Glutamatergic neuron (in vitro differentiated cells): ENCODE measurements around the gene GCG. TPM values are rescaled to one million over a fixed set of nuclear protein-coding genes. Genes with fewer than 3 reads are reported as not detected.

Experiments
- DNase-seq: peaks from one replicate; pipeline ENCODE4 v3.0.0; 2022
- H3K27ac Mint-ChIP-seq: one replicate; pipeline ENCODE4 v1.8.0; 2020; ENCODE audit warnings: mild to moderate bottlenecking, mixed read lengths, inconsistent platforms; ENCODE audit not compliant: unreplicated experiment
- H3K27me3 Mint-ChIP-seq: one replicate; pipeline ENCODE4 v1.8.0; 2020; ENCODE audit warnings: mild to moderate bottlenecking, moderate library complexity, mixed read lengths, inconsistent platforms; ENCODE audit not compliant: unreplicated experiment
- H3K36me3 Mint-ChIP-seq: one replicate; pipeline ENCODE4 v1.8.0; 2020; ENCODE audit warnings: mild to moderate bottlenecking, mixed read lengths, inconsistent platforms; ENCODE audit not compliant: unreplicated experiment
- H3K4me1 Mint-ChIP-seq: one replicate; pipeline ENCODE4 v1.8.0; 2020; ENCODE audit warnings: mild to moderate bottlenecking, low read depth, mixed read lengths, inconsistent platforms; ENCODE audit not compliant: unreplicated experiment
- H3K4me3 Mint-ChIP-seq: one replicate; pipeline ENCODE4 v1.8.0; 2020; ENCODE audit warnings: mild to moderate bottlenecking, mixed read lengths, inconsistent platforms; ENCODE audit not compliant: unreplicated experiment
- H3K9me3 Mint-ChIP-seq: one replicate; pipeline ENCODE4 v1.8.0; 2020; ENCODE audit warnings: mild to moderate bottlenecking, moderate library complexity, mixed read lengths, inconsistent platforms; ENCODE audit not compliant: unreplicated experiment
- CTCF ChIP-seq: fragments of 200-600 bp; sonication (generic); IDR thresholded peaks from one replicate; pipeline ENCODE4 v1.5.0; 2021; ENCODE audit not compliant: partially characterized antibody, unreplicated experiment
- total RNA-seq: library from RNA; stranded (reverse); fragmentation: NEBNext Ultra II Directional; extraction: Animal tissue kit (Norgen Biotek cat#: 25700); gene quantifications from one replicate; pipeline ENCODE4 v1.2.1, GENCODE V29; 2021; ENCODE audit not compliant: unreplicated experiment

The GCG gene
- total RNA-seq, 1 donor from 2014 or later = not detected

- TF ChIP-seq CTCF = no peak
- Mint-ChIP-seq H3K27me3 (no peaks in the 10 kb centered on the region), H3K4me3 (no peak overlapping the region), H3K9me3 (no peaks in the 10 kb centered on the region), H3K36me3 (no peaks in the 10 kb centered on the region), H3K27ac (no peak overlapping the region), H3K4me1 (no peaks in the 10 kb centered on the region)
- no peak for DNase-seq
Measured at GRCh38 chr2:162125138-162125537, 26.9 kb downstream of the GCG start.

- TF ChIP-seq CTCF = peak; percentile 94
- Mint-ChIP-seq H3K27ac (no peak overlapping the region), H3K4me3 (no peak overlapping the region), H3K27me3 (no peaks in the 10 kb centered on the region), H3K4me1 (no peaks in the 10 kb centered on the region), H3K36me3 (no peaks in the 10 kb centered on the region), H3K9me3 (no peaks in the 10 kb centered on the region)
- DNase-seq = no peak
Measured at GRCh38 chr2:162123806-162124758, 28.0 kb downstream of the GCG start.

- no peaks in the 10 kb centered on the region for H3K4me1 Mint-ChIP-seq
Measured at GRCh38 chr2:162118166-162119031, 33.6 kb downstream of the GCG start.

GRCh38 chr2:162116352-162116751 is 35.7 kb downstream of the GCG start:
- Mint-ChIP-seq H3K4me1 (no peaks in the 10 kb centered on the region), H3K36me3 (peaks cover 9% of the 10 kb centered on the region), H3K27ac (no peak overlapping the region), H3K4me3 (no peak overlapping the region), H3K27me3 (no peaks in the 10 kb centered on the region), H3K9me3 (peaks cover 2% of the 10 kb centered on the region)
- TF ChIP-seq CTCF = no peak
- DNase-seq = no peak

More at GRCh38 chr2:162118166-162119031, 33.6 kb downstream of the GCG start:
- Mint-ChIP-seq H3K4me3 (no peak overlapping the region), H3K27ac (no peak overlapping the region), H3K36me3 (peaks cover 9% of the 10 kb centered on the region), H3K27me3 (no peaks in the 10 kb centered on the region), H3K9me3 (peaks cover 2% of the 10 kb centered on the region)
- no peak for TF ChIP-seq CTCF
- no peak for DNase-seq
